Fibroblast of upper back skin (primary cell): ENCODE results near the gene WNT2.

Experiments used
- DNase-seq: peaks from one replicate; pipeline ENCODE4 v3.0.0-alpha.2; 2013

WNT2 gene

GRCh38 chr7:117322741-117323304 is at the start of gene WNT2:
WNT2 (minus strand) TSS chr7:117323058; CDS start chr7:117322989, 69 bp downstream.
- no peak for DNase-seq

GRCh38 chr7:117372073-117372472 is 49.2 kb upstream of the WNT2 start:
- no peak for DNase-seq

GRCh38 chr7:117364339-117365080 is 41.7 kb upstream of the WNT2 start:
- no peak for DNase-seq

GRCh38 chr7:117362294-117362888 is 39.5 kb upstream of the WNT2 start:
- DNase-seq, result no peak

GRCh38 chr7:117350027-117350426 is 27.2 kb upstream of the WNT2 start:
- no peak for DNase-seq

- no peak for DNase-seq
These were observed 26.7 kb upstream of the WNT2 start for GRCh38 chr7:117349570-117349969.

- no peak for DNase-seq
These were observed 25.3 kb upstream of the WNT2 start for GRCh38 chr7:117347962-117348672.

- no peak for DNase-seq
These were observed 24.6 kb upstream of the WNT2 start for GRCh38 chr7:117347480-117347879.

- no peak for DNase-seq
These were observed 23.3 kb upstream of the WNT2 start for GRCh38 chr7:117346161-117346560.

- DNase-seq, result peak; percentile 47
These were observed 15.2 kb upstream of the WNT2 start for GRCh38 chr7:117338020-117338419.

GRCh38 chr7:117333168-117333567 is 10.3 kb upstream of the WNT2 start:
- DNase-seq, result no peak

- no peak for DNase-seq
These were observed 9.2 kb upstream of the WNT2 start for GRCh38 chr7:117332031-117332430.

- no peak for DNase-seq
These were observed 3.0 kb upstream of the WNT2 start for GRCh38 chr7:117325836-117326235.

- no peak for DNase-seq
These were observed 2.1 kb upstream of the WNT2 start for GRCh38 chr7:117324960-117325359.

- DNase-seq, result peak; percentile 48
These were observed 1.2 kb upstream of the WNT2 start for GRCh38 chr7:117323851-117324711.

GRCh38 chr7:117323305-117323850 is 520 bp upstream of the WNT2 start:
- no peak for DNase-seq

- no peak for DNase-seq
These were observed 2.3 kb downstream of the WNT2 start for GRCh38 chr7:117320523-117320922.

GRCh38 chr7:117319181-117319580 is 3.7 kb downstream of the WNT2 start:
- no peak for DNase-seq

- DNase-seq, result no peak
These were observed 9.3 kb downstream of the WNT2 start for GRCh38 chr7:117313582-117313981.

- no peak for DNase-seq
These were observed 10.0 kb downstream of the WNT2 start for GRCh38 chr7:117312593-117313580.

GRCh38 chr7:117308891-117309290 is 14.0 kb downstream of the WNT2 start:
- DNase-seq, result no peak
